CD4-positive, alpha-beta T cell treated with Interleukin-12 subunit alpha and Interleukin-12 subunit beta, for 1 hour (primary cell): Measurements from ENCODE around the gene FSTL3.
"Not testable (repeated sequence)": the region's sequence is repeated elsewhere in the genome, so short reads cannot be mapped to it uniquely, and the experiment has no call there.

Experiments
- DNase-seq: peaks from one replicate; pipeline ENCODE4 v3.0.0-alpha.2; 2020

FSTL3 gene

DNA sequence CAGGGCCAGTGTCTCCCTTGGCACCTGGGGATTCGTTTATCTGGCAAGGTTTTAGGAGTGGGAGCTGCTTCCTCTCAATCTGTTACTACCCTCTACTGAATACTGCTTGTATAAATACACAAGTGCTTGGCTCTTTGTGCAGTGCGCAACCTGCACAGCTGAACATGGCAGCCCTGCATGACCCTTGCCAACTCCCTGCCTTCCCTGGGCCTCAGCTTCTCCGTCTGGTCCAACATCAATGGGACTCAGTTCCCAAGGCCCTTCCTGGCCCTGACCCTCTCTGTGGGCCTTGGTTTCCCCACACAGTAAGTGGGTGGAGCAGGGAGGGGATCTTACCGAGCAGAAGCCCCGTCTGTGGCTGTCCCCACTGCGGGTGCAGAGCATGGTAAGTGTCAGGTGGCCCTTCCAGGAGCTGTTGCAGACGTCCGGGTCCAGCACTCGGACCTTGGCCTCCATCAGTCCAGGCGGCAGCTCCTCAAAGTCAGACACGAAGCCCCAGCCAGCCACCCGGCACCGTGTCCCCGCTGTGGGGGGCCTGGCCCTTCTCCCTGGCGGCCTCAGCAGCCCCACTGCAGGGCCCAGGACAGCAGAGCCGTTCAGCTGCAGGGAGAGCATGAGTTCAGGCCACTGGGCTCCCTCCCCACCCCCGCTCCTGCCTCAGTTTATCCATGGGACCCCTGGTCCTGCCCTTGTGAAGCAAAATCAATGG, 10.6 kb downstream of the FSTL3 start:
- no peak for DNase-seq

DNA sequence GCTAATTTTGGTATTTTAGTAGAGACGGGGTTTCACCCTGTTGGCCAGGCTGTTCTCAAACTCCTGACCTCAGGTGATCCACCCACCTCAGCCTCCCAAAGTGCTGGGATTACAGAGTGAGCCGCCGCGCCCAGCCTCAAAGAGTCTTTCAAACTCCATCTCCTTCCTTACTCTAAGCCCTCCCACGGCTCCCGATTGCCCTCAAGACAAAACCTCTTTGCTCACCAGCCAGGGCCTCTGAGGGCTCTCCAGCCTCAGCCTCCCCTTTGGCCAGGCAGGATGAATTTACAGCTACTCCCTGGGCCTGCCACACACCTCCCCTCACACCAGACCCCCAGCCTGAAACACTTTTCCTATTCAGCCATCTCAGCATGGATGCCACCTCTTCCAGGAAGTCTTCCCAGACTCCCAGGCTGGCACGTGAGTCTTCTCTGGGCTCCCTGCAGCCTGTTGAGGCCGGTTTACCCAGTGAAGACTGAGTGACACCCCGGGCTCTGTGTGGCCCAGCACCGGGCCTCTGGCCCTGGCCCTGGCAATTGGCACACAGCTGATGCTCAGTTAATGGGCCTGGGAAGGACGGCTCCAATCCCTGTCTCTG, 11.5 kb downstream of the FSTL3 start:
- no peak for DNase-seq

DNA sequence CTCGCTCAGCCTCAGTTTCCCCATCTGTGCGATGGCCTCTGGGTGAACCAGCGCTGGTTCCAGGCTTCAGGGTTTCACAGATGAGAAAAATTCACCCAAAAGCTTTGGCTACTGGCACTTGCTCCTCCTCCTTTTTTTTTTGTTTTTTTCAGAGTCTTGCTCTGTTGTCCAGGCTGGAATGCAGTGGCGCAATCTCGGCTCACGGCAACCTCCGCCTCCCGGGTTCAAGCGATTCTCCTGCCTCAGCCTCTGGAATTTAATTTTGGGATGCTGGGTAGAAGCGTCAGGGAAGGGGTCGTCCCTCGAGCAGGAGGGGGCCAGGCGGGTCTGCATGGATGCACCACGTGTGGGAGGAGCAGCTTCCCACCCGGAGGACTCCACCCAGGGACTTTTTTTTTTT, 12.0 kb downstream of the FSTL3 start:
- DNase-seq: no peak

DNA sequence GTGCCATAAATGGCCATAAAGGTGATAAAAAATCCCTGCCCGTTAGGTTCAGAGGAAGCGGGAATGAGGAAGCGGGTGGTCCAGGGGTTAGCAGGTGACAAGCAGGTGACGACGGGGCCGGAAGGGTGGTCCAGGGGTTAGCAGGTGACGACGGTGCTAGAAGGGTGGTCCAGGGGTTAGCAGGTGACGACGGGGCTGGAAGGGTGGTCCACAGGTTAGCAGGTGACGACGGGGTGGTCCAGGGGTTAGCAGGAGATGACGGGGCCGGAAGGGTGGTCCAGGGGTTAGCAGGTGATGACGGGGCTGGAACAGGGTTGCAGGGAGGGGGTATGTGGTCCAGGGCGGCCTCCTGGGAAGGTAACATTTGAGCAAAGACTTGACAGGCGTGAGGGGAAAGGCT, 12.8 kb downstream of the FSTL3 start:
- DNase-seq: no peak

DNA sequence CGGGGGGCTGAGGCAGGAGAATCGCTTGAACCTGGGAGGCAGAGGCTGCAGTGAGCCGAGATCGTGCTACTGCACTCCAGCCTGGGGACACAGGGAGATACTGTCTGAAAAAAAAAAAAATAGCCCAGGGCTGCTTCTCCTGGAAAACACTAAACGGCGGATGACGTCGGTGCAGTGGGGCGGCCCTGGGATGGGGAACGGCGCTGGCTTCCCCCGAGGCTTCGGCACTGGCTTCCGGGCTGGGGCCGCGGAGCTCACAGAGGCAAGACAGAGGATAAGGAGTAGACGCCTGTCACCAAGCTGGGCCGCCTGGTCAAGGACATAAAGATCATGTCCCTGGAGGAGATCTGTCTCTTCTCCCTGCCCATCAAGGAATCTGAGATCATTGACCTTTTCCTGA, 14.0 kb downstream of the FSTL3 start:
- DNase-seq: no peak

DNA sequence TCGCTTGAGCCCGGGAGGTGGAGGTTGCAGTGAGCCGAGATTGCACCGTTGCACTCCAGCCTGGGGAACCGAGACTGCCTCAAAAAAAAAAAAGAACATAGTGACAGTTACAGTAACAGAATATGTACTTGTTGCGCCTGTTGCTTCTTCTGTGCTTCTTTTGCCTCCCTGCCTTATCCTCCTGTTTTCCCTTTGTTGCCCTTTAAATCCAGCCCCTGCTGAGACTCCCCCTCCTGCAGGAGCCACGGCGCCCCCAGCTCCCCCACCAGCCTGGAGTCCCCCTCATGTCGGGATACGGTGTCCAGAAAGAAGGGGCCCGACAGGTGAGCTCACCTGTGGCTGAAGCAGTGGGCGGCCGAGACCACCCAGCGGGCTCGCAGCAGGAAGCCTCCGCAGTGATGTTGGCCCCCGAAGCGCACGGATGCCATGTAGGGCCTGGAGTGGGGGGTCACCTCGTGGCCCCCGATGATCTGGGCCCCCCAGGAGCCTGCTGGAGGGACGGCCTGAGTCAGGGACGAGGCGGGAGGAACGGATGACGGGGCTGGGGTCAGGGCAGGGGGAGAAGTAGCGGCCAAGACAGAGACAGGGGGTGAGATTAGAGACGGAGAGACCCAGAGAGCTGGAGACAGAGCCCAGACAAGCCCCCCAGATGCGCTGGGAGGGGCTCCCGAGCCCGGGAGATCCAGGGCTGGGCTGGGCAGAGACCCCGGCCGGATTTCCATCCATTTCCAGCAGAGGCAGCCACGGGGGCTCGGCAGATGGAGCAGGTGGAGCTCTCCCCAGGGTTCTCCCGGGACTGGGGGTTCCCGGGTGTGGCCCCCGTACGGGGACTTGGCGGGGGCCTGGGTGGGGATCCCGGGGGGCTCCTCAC, 18.5 kb downstream of the FSTL3 start:
- DNase-seq: no peak

DNA sequence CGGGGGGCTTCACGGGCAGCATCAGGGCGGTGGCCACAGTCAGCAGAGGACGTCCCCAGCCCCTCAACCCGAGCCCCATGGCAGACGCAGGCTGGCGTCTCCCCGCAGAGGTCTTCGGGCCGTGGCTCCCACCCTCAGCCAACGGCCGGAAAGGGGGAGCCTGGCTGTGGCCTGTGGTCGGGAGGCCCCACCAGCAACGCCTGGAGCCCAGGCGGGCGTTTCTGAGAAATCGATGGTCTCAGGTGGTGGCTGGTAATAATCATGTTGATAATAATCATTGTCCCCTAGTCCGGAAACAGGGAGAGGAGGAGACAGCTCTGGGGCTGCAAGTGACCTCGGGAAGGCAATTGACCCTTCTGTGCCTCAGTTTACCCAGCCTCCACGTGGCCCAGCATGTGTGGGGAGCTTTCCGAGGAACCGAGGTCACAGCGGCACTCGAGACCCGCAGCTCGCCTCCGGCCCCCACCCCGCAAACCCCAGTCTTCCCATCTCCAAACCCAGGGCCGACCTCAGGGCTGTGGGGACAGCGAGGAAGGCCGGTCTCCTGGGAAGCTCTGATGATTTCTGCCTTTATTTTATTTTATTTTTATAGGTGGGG, 19.3 kb downstream of the FSTL3 start, which contains the start of gene PRSS57:
Gene PRSS57, minus strand, starts transcription at position 101 of the 598 bp plus-strand sequence. Its CDS starts 22 bp downstream, at position 79.
- no peak for DNase-seq

DNA sequence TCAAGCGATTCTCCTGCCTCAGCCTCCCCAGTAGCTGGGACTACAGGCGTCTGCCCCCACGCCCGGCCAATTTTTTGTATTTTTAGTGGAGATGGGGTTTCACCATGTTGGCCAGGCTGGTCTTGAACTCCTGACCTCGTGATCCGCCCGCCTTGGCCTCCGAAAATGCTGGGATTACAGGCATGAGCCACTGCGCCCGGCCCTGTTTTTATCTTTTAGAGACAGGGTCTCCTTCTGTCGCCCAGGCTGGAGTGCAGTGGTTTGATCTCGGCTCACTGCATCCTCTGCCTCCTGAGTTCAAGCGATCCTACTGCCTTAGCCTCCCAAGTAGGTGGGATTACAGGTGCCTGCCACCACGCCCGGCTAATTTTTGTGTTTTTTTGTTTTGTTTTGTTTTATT, 22.3 kb downstream of the FSTL3 start:
- DNase-seq: not testable (repeated sequence)

DNA sequence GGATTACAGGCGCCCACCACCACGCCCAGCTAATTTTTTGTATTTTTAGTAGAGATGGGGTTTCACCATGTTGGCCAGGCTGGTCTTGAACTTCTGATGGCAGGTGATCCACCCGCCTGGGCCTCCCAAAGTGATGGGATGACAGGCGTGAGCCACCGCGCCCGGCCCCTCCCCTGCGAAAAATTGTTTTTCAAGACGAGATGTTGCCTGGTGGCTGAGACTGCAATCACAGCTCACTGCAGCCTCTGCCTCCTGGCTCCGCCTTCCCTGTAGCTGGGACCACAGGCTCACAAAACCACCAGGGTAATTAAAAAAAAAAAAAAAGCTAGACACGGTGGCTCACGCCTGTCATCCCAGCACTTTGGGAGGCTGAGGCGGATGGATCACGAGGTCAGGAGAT, 23.7 kb downstream of the FSTL3 start:
- not testable (repeated sequence) for DNase-seq

DNA sequence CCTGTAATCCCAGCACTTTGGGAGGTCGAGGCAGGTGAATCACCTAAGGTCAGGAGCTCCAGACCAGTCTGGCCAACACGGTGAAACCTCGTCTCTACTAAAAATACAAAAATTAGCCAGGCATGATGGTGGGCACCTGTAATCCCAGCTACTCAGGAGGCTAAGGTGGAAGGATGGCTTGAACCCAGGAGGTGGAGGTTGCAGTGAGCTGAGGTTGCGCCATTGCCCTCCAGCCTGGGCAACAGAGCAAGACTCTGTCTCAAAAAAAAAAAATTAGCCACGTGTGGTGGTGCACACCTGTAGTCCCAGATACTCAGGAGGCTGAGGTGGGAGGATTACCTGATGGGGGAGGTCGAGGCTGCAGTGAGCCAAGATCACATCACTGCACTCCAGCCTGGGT, 26.7 kb downstream of the FSTL3 start:
- DNase-seq: not testable (repeated sequence)

DNA sequence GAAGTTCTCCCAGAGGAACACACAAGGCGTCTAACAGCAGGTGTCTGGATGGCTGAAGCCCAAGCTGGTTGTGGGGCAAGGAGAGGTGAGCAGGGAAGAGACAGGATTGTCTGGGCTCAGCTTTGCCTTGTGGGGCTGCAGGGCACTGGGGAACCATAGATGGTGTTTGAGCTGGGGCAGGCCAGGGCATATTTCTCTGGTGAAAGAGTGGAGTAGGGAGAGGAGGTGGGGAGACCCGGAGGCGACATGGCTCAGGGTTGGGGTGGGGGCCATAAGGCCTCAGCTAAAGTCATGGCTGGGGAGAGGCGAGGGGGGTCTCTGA, 27.1 kb downstream of the FSTL3 start:
- no peak for DNase-seq

DNA sequence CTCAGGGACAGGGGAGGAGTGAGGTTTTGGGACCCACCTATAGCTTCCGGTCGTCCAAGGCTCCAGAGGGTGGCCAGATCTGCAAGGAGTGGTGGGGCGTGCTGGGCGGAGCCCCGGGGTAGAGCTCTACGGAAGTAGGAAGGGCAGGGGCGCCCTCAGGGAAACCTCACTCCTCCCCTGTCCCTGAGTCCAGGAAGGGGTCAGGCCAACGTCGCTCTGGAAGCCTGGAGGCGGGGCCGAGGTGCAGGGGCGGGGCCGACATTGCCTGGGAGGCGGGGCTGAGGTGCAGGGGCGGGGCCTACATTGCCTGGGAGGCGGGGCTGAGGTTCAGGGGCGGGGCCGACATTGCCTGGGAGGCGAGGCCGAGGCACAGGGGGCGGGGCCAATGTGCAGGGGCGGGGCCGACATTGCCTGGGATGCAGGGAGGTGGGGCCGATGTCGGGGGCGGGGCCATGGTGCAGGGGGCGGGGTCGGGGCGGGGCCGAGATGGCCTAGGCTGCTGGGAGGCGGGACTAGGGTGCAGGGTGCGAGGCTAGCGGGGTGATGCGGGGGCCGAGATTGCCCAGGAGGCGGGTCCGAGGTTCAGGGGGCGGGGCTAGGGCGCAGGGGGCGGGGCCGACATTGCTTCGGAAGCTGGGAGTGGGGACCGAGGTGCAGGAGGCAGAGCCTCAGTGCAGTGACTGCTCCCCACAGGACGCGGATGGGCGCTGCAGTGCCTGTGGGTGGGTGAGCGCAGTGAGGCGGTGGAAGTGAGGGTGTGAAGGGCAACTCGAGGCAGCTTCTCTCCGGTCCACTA, 27.7 kb downstream of the FSTL3 start:
- peak; percentile 65 for DNase-seq

DNA sequence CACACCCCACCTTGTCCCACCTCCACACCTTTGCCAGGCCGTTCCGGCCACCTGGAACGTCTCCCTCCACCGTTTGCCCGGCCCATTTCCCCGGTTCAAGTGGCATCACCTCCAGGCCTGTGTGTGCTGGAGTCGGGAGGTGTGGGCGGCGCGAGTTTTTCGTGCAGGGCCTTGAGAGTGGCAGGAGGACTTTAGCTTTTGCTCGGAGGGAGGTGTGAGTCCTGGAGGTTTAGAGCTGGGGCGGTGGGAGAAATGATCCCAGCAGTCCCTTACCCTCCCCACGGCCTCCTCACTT, 28.2 kb downstream of the FSTL3 start:
- no peak for DNase-seq

DNA sequence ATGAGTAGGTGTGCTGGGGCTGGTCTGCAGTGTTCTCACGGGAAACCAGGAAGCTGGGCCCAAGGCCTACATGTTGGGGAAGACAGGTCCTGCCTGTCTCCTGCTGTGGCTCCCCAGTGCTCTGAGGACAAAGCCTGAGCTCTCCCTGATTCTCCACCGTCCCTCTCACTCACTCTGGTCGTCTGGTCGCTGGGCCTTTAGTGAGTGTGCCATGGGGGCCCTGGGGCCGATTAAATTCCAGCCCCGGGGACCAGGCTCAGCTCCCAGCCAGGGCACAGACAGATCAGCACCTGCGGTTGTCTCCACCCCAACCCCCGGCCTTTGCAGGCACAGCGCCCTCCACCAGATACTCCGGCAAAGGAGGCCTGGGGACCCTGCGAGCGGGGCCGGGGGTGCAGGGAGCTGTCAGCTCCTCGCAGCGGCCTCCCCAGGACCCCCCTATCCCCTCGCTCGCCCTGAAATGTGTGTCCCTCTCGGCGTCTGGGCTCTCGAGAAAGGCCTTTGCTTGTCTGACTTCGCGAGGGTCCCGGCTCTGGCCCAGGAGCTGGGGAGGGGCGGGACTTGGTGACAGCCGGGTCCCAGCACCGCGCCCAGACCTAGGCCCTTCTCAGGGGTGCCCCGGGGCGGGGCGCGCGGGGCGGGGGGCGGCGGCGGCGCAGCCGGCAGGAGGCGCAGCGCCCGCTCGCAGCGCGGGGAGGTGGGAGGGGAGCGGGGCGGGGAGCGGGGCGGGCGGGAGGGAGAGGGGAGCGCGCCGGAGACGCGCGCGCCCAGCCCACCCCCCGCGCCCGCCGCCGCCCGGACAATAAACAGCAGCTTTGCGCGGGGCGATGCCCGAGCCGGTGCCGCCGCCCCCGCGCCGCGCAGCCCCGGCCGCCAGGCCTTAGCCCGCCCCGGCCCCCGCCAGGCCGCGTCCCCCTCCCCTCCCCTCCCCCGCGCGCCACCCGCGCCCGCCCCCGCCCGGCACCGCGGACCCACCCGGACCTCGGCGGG, 32.3 kb downstream of the FSTL3 start, which contains the start of gene PALM:
Gene PALM, plus strand, starts transcription at position 782 of the 990 bp plus-strand sequence. CDS start 212 bp downstream, outside the sequence.
- DNase-seq: no peak

DNA sequence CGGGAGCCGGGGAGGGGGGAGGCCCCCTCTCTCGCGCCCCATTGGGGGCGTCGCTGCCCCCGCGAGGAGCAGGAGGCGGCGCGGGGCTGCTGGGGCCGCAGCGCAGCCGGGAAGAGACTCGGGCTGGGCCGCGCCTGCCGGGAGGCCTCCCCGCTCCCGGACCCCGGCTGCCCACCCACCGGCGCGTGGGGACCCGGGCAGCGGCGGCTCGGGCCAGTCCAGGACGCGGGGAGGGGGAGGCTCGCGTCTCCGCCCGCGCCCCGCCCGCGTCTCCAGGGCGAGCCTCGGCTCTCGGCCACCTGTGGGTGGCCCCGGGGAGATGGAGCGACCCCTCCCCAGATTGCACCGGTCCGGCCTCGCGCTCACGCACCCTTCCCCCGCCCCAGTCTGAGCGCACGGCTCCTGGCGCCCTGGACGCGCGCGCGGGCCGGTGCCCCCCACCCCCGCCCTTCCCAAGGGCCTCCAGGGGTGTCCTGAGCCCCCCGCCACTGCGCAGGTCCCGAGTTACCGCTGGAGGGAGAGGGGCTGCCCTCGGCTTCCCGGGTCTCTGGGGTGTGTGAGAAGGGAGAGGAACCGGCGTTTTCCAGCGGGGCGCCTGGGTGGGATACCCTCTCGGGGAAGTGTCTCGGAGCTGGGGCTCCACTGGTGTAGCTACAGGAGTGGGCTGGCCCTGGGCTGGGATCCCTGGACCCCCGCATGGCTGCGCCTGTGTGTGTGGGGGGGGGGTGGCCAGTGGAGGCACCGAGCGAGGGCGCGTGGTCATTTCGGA, 33.2 kb downstream of the FSTL3 start:
- DNase-seq: no peak

DNA sequence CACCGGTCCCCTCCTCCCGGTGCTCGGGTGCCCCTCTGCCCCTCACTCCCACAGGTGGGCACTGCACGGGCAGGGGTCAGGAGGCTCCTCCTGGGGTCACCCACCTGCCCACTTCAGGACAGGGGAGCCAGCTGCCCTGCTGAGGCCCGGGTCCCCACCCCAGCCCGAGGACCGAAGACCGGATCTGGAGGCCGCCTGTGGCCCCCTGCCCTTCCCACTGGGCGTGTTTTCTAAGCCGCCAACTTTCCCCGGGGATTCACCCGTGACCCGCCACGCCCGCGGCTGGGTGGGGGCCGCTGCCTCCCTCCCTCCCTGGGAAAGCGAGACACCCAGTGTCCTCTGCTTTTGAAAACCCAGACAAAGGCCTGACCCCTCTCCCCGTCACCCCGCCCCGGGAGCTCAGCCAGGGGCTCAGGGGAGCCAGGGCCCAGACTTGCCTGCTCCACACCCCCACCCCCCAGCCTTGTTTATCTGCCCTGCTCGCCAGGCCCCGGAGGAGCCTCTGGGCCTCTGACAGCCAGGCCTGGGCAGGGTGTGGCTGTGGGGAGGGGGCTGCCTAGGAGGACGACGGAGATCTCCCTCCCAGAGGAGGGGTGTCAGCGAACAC, 33.9 kb downstream of the FSTL3 start:
- no peak for DNase-seq

DNA sequence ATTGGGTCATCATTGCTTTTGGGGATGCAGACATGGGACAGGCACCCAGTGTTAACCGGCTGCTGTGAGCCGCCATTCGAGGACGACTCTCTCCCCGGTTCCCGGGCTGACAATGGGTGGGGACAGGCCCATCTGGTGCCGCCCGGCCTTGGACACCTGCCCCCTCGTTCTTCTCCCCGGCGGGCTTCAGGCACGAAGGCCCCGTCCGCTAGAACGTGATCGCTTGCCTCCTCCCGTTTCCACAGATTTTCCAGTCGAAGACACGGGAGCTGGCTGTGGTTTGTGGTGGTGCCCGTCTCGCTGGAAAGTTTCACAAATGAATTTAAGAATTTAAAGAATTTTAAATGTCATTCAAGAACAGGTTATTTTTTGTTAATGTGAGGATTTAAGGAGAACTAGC, 34.6 kb downstream of the FSTL3 start:
- no peak for DNase-seq

DNA sequence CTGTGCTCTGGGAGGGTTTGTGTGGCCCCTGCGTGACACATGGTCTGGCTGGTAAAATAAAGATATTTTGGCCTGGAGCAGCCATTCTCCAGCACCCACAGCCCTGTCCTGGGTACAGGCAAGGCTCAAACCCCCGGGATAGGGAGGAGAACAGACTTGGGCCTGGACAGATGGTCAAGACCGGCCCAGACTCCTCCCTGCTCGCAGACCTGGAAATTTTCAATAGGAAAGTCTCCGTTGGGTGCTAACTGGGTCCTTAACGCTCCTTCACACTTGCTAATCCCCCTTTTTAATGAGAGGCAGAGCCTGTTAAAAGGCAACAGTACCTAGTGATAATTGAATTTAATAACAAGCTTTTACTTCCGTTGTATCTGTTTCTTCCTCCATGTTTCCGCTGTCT, 35.1 kb downstream of the FSTL3 start:
- no peak for DNase-seq

DNA sequence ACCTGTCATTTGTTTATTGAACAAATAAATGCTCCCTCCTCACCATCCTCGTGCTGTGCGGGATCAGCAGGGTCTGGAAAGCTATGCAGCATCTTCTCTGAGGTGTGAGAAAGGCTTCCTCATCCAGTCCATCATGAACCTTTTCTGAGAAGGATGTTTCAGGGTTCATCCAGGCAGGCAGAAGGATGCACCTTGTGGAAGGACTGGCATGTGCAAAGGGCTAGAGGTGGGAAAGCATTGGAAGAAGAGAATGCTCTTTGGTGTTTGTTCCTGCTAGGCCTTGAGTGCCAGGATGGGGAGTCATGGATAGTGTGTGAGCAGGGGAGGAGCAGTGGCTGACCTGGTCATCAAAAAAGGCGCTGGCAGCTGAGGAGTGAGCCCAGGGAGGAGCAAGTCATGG, 39.2 kb downstream of the FSTL3 start:
- DNase-seq: no peak

DNA sequence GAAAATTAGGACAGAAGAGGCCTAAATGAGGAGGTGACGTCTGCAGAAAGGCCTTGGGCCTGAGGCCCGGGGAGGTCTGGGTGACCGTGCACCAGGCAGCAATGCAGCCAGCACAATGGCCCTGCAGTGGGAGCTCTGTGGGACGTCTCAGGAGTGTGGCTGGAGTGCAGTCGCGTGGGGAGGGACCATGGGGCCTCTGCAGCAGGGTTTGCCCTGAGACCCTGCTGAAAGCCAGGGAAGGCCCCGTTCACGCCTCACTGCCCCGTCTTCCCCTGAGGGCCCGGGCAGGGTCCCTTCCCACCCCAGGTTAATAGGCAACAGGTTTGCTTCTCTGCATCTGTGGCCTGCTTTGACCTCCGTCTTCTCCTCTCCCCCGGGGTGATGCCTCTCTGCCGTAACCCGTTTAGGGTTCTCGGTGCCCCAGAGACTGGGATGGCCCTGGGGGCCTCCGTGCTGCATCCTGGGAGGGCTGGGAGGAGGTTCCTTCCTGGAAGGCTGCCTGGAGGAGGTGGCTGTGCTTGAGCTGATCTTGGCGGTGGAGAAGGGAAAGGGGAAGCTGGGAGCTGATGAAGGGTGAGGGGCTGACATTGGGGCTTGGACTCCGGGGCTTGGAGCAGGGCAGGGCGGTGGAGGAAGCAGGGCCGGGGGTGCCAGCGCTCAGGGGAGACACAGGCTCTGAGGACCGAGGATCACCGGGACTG, 42.2 kb downstream of the FSTL3 start:
- DNase-seq: no peak
